GM21381 (cell line): ENCODE measurements around the gene DARS1.
A peak's percentile ranks its signal among the peaks of the same experiment; 100 is the strongest.

Experiments used
- ATAC-seq: cut with Tn5 transposase; IDR thresholded peaks from one replicate; pipeline ENCODE4 v1.9.1; 2021; ENCODE audit warnings: mild to moderate bottlenecking, moderate library complexity; ENCODE audit not compliant: unreplicated experiment

Gene DARS1

GRCh38 chr2:136016427-136016826 lies 31.0 kb upstream of the DARS1 start:
- no peak for ATAC-seq

- ATAC-seq = no peak
These were observed 30.3 kb upstream of the DARS1 start for GRCh38 chr2:136015699-136016098.

GRCh38 chr2:136014411-136014810 lies 29.0 kb upstream of the DARS1 start:
- ATAC-seq = no peak

GRCh38 chr2:136013955-136014354 lies 28.5 kb upstream of the DARS1 start:
- no peak for ATAC-seq

GRCh38 chr2:136013136-136013685 lies 27.8 kb upstream of the DARS1 start:
- ATAC-seq = no peak

GRCh38 chr2:136012315-136012714 lies 26.9 kb upstream of the DARS1 start:
- ATAC-seq = no peak

GRCh38 chr2:136010126-136010525 lies 24.7 kb upstream of the DARS1 start:
- no peak for ATAC-seq

- ATAC-seq = peak; percentile 53
These were observed 22.9 kb upstream of the DARS1 start for GRCh38 chr2:136008205-136008865.

- no peak for ATAC-seq
These were observed 21.2 kb upstream of the DARS1 start for GRCh38 chr2:136006658-136007057.

- peak; percentile 56 for ATAC-seq
These were observed 20.2 kb upstream of the DARS1 start for GRCh38 chr2:136005462-136006196.

- no peak for ATAC-seq
These were observed 19.5 kb upstream of the DARS1 start for GRCh38 chr2:136004965-136005364.

- ATAC-seq = no peak
These were observed 15.7 kb upstream of the DARS1 start for GRCh38 chr2:136001131-136001530.

- ATAC-seq = no peak
These were observed 15.1 kb upstream of the DARS1 start for GRCh38 chr2:136000502-136000901.

- no peak for ATAC-seq
These were observed 14.5 kb upstream of the DARS1 start for GRCh38 chr2:135999899-136000298.

- no peak for ATAC-seq
These were observed 13.5 kb upstream of the DARS1 start for GRCh38 chr2:135998879-135999278.

- ATAC-seq = no peak
These were observed 12.0 kb upstream of the DARS1 start for GRCh38 chr2:135997380-135997779.

GRCh38 chr2:135996304-135996703 lies 10.9 kb upstream of the DARS1 start:
- no peak for ATAC-seq

- ATAC-seq = no peak
These were observed 8.9 kb upstream of the DARS1 start for GRCh38 chr2:135994281-135994680.

- ATAC-seq = no peak
These were observed 8.0 kb upstream of the DARS1 start for GRCh38 chr2:135993421-135993820.

GRCh38 chr2:135991861-135992260 lies 6.4 kb upstream of the DARS1 start:
- no peak for ATAC-seq

- no peak for ATAC-seq
These were observed 2.0 kb upstream of the DARS1 start for GRCh38 chr2:135987441-135987840.

GRCh38 chr2:135986507-135986906 lies 1.1 kb upstream of the DARS1 start:
- no peak for ATAC-seq
